Measurements from ENCODE around the gene THY1.

THY1 gene

DNA sequence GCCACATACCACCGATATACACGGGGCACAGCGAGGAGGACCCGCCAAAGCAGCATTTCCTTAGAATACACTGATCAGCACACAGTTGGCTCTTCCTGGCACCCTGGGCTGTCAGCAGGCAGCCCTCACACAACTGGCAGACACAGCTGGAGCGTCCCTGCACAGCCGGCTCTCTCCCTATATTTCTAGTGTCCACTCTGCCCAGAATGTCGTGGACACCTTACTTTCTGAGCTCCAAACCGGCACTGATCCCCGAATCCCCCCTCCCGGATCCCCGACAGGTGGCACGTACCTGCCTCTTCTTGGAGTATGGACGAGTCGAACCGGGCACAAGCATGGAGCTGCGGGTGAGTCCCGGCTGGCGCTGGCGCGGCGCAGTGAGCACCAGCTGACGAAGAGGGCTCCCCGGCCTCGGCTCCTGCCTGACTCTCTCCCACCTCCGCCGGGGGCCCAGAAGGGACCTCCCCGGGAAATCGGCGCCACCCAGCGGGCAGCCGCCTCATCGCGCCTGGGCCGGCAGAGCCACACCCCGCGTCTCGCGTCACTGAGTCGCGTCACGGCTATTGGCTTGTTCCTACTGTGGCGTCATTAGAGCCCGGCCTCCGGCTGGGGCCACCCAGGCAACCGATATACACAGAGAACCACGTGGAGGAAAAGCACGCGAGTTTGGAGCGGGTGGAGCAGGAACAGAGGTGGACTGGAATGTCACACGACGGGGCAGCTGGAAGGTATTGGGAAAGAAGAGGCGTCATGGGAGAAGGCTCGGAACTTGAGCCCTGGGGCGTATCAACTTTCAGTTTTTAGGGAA is 41.6 kb downstream of the THY1 start, which contains the start of gene USP2:
USP2 (minus strand) TSS at position 510 of the 808 bp plus-strand sequence. CDS start 8,210 bp downstream, outside the sequence.
- DNase-seq (ENCODE audit: low spot score) = peak; percentile 97

DNA sequence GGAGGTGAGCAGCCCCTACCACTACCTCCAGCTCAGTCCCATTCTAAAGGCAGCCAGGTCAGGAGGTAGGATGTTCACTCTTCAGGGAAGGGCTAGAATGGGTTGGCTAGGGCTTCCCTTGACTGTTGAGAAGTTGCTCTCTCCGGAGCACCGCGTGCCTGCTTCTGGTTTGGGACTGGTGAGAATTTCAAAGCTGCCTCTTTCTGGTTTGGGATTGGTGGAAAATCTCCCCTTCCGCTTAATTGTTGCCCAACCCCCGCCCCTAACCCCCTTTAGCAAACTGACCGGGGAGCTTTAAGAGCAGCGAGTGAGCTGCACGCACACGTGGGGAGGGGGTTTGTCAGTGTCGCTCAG is 42.2 kb downstream of the THY1 start:
- DNase-seq (ENCODE audit: low spot score) = no peak

- no peak for DNase-seq (ENCODE audit: low spot score)
Observed at GRCh38 chr11:119380160-119380826, 42.7 kb downstream of the THY1 start.

DNA sequence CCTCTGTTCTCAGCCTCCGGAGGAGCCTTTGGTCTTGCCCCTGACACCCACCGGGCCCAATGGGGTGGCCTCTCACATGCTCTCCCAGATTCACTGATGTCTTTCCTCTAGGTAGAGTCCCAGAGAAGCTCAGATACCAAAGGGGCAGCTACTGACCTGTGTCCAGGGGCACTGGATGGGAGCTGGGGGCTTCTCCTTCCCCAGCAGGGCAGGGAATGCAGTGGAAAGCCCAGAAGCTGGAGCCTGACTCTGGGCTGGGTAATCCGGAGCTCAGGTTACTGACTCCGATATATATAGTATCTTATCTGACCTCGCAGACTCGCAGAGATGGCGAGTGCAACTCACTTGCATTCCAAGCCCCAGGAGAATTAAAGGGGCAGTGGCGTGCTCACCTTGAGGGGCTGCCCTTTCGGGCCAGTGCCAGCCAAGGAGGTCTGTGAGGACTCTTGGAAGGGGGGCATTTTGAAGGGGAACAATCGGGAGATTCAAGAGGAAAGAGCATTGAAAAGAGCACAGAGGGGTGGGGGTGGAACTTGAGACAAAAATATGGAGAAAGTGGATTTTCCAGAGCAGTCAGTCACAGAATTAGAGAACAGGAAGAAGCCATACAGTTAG is 44.0 kb downstream of the THY1 start:
- DNase-seq (ENCODE audit: low spot score) = no peak

- DNase-seq (ENCODE audit: low spot score) = peak; percentile 78
Observed at GRCh38 chr11:119377961-119378667, 44.9 kb downstream of the THY1 start.

- no peak for DNase-seq (ENCODE audit: low spot score)
Observed at GRCh38 chr11:119377112-119377901, 45.7 kb downstream of the THY1 start.

- no peak for DNase-seq (ENCODE audit: low spot score)
Observed at GRCh38 chr11:119376197-119376847, 46.6 kb downstream of the THY1 start.

DNA sequence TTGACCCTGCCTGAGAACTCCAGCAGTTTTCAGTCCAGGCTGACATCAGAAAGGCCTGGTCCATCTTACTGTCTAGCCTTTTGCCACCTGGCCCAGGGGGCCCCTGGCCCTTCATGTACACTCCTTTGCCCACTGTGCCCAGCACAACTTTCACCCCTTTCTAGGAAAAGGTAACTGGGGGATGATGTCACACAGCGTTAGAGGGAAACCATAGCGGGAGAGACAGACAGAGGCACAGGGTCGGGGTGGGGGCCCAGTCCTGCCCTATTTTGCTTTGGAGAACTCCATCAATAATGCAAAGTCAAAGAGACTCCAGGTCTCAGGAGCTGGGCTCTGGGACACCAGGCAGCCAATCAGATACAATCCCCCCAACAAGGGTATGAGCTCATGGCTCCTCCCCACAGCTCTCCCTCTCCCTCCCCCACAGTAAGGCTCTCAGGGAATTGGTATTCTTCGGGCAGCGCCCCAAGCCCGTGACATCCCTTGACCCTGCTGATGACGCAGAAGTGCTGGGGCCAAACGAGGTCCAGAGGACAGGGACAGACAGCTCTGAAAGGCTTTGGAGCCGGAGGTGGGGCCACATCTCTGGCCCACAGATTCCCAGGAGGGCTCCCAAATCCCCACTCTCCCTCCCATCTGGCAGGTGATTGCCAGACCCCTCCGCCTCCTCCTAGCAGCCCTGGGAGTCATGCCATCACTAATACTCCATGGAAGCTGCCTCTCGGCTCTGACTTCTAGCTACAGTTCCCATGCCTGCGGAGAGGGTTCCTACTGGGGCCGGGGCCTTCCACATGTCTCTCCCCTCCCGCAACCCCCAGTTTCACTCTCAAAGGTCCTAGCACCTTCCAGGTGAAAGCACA is 47.4 kb downstream of the THY1 start:
- no peak for DNase-seq (ENCODE audit: low spot score)

DNA sequence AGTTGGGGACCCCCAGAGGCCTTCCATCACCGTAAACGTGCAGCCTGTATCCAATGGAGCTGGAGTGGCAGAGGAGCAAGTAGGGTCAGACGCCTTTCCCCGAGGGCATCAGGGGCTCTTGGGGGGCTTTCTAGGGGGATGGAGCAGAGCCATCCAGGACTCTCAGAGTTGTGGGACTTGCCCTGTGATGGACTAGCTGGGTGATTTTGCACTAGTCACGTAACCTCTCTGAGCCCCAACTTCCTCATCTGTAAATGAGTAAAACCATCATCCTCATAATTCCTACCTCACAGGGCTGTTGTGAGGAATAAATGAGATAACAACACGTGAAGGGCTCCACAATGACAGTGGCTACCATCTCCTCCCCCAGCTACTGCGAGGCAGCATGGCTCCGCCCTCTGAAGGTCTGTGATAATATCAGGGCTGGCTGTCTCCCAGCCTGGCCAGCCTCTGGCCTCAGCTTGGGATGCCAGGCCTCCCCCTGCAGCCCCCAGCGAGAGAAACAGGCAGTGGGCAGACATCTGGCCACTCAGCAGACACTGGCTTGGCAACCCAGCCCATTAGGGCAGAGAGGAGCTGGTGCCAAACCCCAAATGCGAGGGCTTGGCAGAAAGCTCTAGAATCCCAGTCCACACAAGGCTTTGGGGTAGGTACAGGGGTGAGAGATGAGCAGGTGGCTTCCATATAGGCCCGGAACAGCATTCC is 48.2 kb downstream of the THY1 start:
- DNase-seq (ENCODE audit: low spot score) = no peak

- DNase-seq (ENCODE audit: low spot score) = peak; percentile 87
Observed at GRCh38 chr11:119373921-119374631, 48.9 kb downstream of the THY1 start.

- DNase-seq (ENCODE audit: low spot score) = no peak
Observed at GRCh38 chr11:119373059-119373920, 49.7 kb downstream of the THY1 start.

DNA sequence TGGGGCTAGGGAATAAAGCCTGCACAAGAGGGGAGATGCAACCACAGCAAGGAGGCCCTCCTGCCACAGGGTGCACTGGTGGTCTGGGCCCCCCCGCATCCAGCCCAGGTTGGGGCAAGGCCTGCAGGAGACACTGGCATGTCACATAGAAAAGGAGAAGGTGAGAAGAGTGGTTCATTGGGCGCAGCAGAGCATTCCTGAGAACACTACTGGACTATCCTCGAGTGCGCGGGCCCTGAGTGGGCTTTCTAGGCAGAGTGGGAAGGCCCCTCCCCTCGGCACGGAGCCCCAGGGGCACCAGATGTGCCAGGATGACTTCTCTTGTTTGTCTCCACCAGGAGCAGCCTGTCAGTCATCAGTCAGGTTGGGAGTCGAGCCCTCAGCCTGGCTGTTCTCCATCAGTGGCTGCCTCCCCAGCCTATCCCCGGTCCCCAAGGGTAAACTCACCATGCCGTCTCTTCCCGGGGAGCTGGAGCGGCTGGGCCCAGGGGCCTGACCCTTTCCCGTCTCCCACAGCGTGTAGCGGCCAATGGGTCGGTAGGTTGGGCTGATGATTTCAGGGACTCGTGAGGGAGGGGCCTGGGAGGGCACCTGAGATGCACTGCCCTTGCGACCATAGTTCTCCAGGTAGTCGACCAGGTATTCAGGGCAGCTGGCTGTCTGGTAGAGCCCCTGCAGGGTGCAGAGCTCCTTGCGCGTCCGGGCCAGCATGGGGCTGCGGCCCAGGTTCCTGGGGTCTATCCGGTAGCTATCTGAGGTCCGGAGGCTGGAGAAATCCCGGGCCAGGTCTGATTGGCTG is 50.5 kb downstream of the THY1 start:
- no peak for DNase-seq (ENCODE audit: low spot score)

GRCh38 chr11:119371778-119372182 is 51.2 kb downstream of the THY1 start:
- no peak for DNase-seq (ENCODE audit: low spot score)

DNA sequence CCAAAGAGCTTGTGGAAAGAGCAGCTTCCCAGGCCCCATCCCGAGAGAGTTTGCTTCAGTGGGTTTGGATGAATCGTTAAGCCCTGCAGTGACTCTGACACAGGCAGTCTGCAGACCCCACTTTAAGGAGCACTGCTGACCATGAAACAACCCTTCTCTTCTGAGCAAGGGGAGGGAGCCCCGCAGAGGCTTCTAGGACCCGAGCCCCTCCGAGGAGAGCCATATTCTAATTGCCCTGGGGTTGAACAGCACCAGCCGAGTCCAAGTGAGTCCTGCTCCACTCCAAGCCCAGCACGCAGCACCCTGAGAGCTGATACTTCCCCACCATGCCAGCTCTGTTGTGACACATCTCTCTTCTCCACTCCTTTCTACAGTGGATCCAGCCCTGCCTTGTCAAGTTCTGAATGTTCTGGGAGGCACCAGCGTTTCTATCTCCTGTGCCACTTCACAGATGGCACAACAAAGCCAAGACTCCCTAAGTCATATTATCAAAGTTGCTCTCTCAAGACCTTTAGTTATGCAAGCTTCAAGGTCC is 51.8 kb downstream of the THY1 start:
- DNase-seq (ENCODE audit: low spot score) = no peak

DNA sequence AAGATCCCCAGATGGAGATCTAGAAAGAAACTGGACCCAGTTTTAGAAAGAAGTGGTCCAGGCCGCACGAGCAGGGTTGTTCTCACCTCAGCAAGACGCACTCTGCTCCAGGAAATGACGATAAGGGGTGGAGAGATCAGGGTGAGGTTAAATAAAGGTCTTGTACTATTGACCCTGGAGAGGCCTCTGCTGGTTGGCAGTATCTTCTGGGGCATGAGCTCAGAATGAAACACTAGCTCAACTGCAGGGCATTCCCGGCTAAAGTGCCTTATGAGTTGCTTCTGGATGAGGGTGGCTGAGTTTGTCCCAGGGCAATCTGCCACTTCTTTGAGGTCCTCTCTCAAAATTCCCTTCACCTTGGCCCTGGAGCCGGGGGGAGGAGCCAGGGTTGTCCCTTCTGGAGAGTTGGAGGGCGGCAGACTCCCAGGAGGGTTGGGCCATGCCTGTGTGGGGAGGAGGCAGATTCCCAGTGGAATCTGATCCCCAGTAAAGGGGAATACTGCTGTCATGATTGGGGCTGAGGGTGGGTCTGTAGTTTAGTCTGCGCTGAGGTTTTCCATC is 52.4 kb downstream of the THY1 start:
- no peak for DNase-seq (ENCODE audit: low spot score)

DNA sequence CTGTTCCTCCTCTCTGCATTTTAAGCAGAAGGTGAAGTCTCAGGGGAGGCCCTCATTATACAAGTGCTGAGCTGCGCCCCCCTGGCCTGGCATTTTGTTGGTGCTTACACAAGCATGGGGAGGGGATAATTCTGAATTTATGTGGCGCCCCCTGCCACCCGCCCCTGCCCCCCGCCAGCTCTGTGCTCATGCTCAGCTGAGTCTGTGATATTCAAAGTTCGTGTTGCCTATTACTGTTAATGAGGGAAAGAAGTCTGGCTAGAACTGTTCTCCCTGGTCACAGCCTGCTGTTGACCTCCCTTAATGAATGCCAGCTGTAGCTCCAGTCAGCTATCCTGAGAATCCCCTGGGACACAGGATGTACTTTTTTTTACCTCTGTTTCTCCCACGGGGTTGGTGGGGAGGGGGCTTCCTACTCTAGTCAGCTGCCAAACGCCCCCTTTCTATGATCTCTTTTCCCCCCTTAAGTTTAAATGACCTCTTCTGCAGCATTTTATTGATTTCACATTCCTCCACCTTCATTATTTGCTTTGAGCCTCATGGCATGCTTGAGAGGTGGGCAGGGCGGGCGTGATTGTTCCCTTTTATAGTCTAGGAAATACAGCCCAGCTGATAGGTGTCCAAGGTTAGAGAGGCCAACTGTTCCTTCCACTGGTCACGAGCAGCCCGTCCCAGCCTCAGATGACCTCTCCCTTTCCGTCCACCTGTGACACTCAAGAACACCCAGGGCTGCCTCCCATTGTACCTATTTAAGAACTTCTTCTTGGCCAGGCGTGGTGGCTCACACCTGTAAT is 53.6 kb downstream of the THY1 start:
- DNase-seq (ENCODE audit: low spot score) = no peak
